ENCODE data around the gene OPA3.

- TF ChIP-seq CTCF (conservative IDR thresholded peaks at IDR 0.05 in 1 of 2, IDR thresholded peaks at IDR 0.05 in 1 of 2; ENCODE audit: extremely low read depth in 1 of 2, insufficient read depth in 1 of 2, low read depth in 1 of 2, low read length in 2 of 2), result no peak
- no peak for TF ChIP-seq EZH2 (IDR thresholded peaks at IDR 0.05; ENCODE audit: borderline replicate concordance, low read length)
These were observed 89.4 kb downstream of the OPA3 start for GRCh38 chr19:45495178-45495577.
